ENCODE data around the gene F3. TPM values are rescaled to one million over a fixed set of nuclear protein-coding genes. Genes with fewer than 3 reads are reported as not detected.

Gene F3
- total RNA-seq, 1 donor from 2014 or later: 102 TPM

GRCh38 chr1:94535879-94536278 is 5.7 kb downstream of the F3 start:
- Mint-ChIP-seq H3K4me1 (ENCODE audit: unreplicated experiment) (peaks cover 23% of the 10 kb centered on the region), H3K36me3 (peaks cover 40% of the 10 kb centered on the region), H3K27me3 (peaks cover 17% of the 10 kb centered on the region), H3K4me3 (peak overlapping the region; percentile 21), H3K27ac (peak overlapping the region; percentile 5), H3K9me3 (no peaks in the 10 kb centered on the region)
- TF ChIP-seq CTCF (conservative IDR thresholded peaks at IDR 0.05): no peak
- DNase-seq (ENCODE audit: extremely low spot score, unreplicated experiment): no peak

GRCh38 chr1:94535095-94535494 is 6.5 kb downstream of the F3 start:
- no peak overlapping the region for H3K4me3 Mint-ChIP-seq
- H3K27ac Mint-ChIP-seq: peak overlapping the region; percentile 59
- peaks cover 10% of the 10 kb centered on the region for H3K27me3 Mint-ChIP-seq
- H3K36me3 Mint-ChIP-seq: peaks cover 44% of the 10 kb centered on the region
- TF ChIP-seq CTCF (conservative IDR thresholded peaks at IDR 0.05): no peak
- H3K9me3 Mint-ChIP-seq: no peaks in the 10 kb centered on the region
- H3K4me1 Mint-ChIP-seq (ENCODE audit: unreplicated experiment): peaks cover 23% of the 10 kb centered on the region
- no peak for DNase-seq (ENCODE audit: extremely low spot score, unreplicated experiment)

GRCh38 chr1:94532077-94532476 is 9.5 kb downstream of the F3 start:
- Mint-ChIP-seq H3K27me3 (no peaks in the 10 kb centered on the region), H3K27ac (no peak overlapping the region), H3K4me1 (ENCODE audit: unreplicated experiment) (peaks cover 15% of the 10 kb centered on the region), H3K36me3 (peaks cover 32% of the 10 kb centered on the region), H3K4me3 (no peak overlapping the region), H3K9me3 (no peaks in the 10 kb centered on the region)
- TF ChIP-seq CTCF (conservative IDR thresholded peaks at IDR 0.05): no peak
- DNase-seq (ENCODE audit: extremely low spot score, unreplicated experiment): no peak

- no peak for DNase-seq (ENCODE audit: extremely low spot score, unreplicated experiment)
- Mint-ChIP-seq H3K36me3 (peaks cover 32% of the 10 kb centered on the region), H3K27me3 (no peaks in the 10 kb centered on the region), H3K27ac (no peak overlapping the region), H3K4me3 (no peak overlapping the region), H3K9me3 (no peaks in the 10 kb centered on the region), H3K4me1 (ENCODE audit: unreplicated experiment) (peaks cover 17% of the 10 kb centered on the region)
- no peak for TF ChIP-seq CTCF (conservative IDR thresholded peaks at IDR 0.05)
These were observed 9.9 kb downstream of the F3 start for GRCh38 chr1:94531664-94532063.

- Mint-ChIP-seq H3K36me3 (peaks cover 25% of the 10 kb centered on the region), H3K4me3 (no peak overlapping the region), H3K27ac (peak overlapping the region; percentile 12), H3K4me1 (ENCODE audit: unreplicated experiment) (peaks cover 19% of the 10 kb centered on the region), H3K9me3 (peaks cover 1% of the 10 kb centered on the region), H3K27me3 (no peaks in the 10 kb centered on the region)
- TF ChIP-seq CTCF (conservative IDR thresholded peaks at IDR 0.05): no peak
- no peak for DNase-seq (ENCODE audit: extremely low spot score, unreplicated experiment)
These were observed 11.1 kb downstream of the F3 start for GRCh38 chr1:94530373-94530878.

- H3K36me3 Mint-ChIP-seq: peaks cover 25% of the 10 kb centered on the region
- no peak for DNase-seq (ENCODE audit: extremely low spot score, unreplicated experiment)
- no peak for TF ChIP-seq CTCF (conservative IDR thresholded peaks at IDR 0.05)
- peaks cover 6% of the 10 kb centered on the region for H3K9me3 Mint-ChIP-seq
- no peak overlapping the region for H3K27ac Mint-ChIP-seq
- H3K4me1 Mint-ChIP-seq (ENCODE audit: unreplicated experiment): peaks cover 15% of the 10 kb centered on the region
- H3K27me3 Mint-ChIP-seq: no peaks in the 10 kb centered on the region
- no peak overlapping the region for H3K4me3 Mint-ChIP-seq
These were observed 12.1 kb downstream of the F3 start for GRCh38 chr1:94529416-94529815.
